SK-N-SH treated with all-trans-retinoic acid at 6 μM for 48 hours (cell line): ENCODE measurements around the gene PSMB7.

Experiments used
- OSR1 ChIP-seq: fragments of 250-450 bp; sonication (Bioruptor Pico); IDR thresholded peaks from 2 replicates; pipeline ENCODE4 v1.8.0; 2022; ENCODE audit warnings: moderate library complexity, mild to moderate bottlenecking, inconsistent platforms
- PATZ1 ChIP-seq: fragments of 250-450 bp; sonication (Bioruptor Pico); IDR thresholded peaks from 2 replicates; pipeline ENCODE4 v1.8.0; 2020; ENCODE audit warnings: mild to moderate bottlenecking, moderate library complexity, borderline replicate concordance
- ZFP3 ChIP-seq: fragments of 250-450 bp; sonication (Bioruptor Pico); IDR thresholded peaks from 2 replicates; pipeline ENCODE4 v1.5.0; 2020; ENCODE audit warnings: mild to moderate bottlenecking, moderate library complexity
- ZNF70 ChIP-seq: fragments of 450-650 bp; formaldehyde crosslinking; IDR thresholded peaks from 2 replicates; pipeline ENCODE4 v1.5.0; 2020; ENCODE audit warnings: mild to moderate bottlenecking, moderate library complexity
- ZNF8 ChIP-seq: fragments of 450-650 bp; formaldehyde crosslinking; IDR thresholded peaks from 2 replicates; pipeline ENCODE4 v1.5.0; 2020; ENCODE audit warnings: mild to moderate bottlenecking, moderate library complexity
- TF ChIP-seq, protein P1 (sequence below): fragments of 250-450 bp; sonication (Bioruptor Pico); IDR thresholded peaks from 2 replicates; pipeline ENCODE4 v1.5.0; 2020; ENCODE audit warnings: mild to moderate bottlenecking, moderate library complexity
- TF ChIP-seq, protein P2 (sequence below): fragments of 250-450 bp; sonication (Bioruptor Pico); IDR thresholded peaks from 2 replicates; pipeline ENCODE4 v1.5.1; 2021; ENCODE audit warnings: mild to moderate bottlenecking, moderate library complexity

GRCh38 chr9:124361128-124361527 is 54.1 kb downstream of the PSMB7 start:
- no peak for TF ChIP-seq ZFP3 (CRISPR knock-in tag)
- TF ChIP-seq PATZ1: no peak
- no peak for TF ChIP-seq ZNF70 (CRISPR knock-in tag)
- no peak for TF ChIP-seq OSR1 (CRISPR knock-in tag)
- TF ChIP-seq, protein P1, sequence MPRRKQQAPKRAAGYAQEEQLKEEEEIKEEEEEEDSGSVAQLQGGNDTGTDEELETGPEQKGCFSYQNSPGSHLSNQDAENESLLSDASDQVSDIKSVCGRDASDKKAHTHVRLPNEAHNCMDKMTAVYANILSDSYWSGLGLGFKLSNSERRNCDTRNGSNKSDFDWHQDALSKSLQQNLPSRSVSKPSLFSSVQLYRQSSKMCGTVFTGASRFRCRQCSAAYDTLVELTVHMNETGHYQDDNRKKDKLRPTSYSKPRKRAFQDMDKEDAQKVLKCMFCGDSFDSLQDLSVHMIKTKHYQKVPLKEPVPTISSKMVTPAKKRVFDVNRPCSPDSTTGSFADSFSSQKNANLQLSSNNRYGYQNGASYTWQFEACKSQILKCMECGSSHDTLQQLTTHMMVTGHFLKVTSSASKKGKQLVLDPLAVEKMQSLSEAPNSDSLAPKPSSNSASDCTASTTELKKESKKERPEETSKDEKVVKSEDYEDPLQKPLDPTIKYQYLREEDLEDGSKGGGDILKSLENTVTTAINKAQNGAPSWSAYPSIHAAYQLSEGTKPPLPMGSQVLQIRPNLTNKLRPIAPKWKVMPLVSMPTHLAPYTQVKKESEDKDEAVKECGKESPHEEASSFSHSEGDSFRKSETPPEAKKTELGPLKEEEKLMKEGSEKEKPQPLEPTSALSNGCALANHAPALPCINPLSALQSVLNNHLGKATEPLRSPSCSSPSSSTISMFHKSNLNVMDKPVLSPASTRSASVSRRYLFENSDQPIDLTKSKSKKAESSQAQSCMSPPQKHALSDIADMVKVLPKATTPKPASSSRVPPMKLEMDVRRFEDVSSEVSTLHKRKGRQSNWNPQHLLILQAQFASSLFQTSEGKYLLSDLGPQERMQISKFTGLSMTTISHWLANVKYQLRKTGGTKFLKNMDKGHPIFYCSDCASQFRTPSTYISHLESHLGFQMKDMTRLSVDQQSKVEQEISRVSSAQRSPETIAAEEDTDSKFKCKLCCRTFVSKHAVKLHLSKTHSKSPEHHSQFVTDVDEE (CRISPR knock-in tag): no peak
- TF ChIP-seq, protein P2, sequence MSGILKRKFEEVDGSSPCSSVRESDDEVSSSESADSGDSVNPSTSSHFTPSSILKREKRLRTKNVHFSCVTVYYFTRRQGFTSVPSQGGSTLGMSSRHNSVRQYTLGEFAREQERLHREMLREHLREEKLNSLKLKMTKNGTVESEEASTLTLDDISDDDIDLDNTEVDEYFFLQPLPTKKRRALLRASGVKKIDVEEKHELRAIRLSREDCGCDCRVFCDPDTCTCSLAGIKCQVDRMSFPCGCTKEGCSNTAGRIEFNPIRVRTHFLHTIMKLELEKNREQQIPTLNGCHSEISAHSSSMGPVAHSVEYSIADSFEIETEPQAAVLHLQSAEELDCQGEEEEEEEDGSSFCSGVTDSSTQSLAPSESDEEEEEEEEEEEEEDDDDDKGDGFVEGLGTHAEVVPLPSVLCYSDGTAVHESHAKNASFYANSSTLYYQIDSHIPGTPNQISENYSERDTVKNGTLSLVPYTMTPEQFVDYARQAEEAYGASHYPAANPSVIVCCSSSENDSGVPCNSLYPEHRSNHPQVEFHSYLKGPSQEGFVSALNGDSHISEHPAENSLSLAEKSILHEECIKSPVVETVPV (CRISPR knock-in tag): no peak
- TF ChIP-seq ZNF8 (CRISPR knock-in tag): no peak
